HEK293 (cell line): ENCODE results near the gene RASSF8.
A peak's percentile ranks its signal among the peaks of the same experiment; 100 is the strongest.

Experiments
- CTCF ChIA-PET: fragments of 350-600 bp; formaldehyde crosslinking; extraction: SDS; loops from one replicate; lab custom pipeline; 2021; ENCODE audit warnings: antibody characterized with exemption; lab: Yijun Ruan, JAX
- POLR2A ChIA-PET: fragments of 300-600 bp; formaldehyde crosslinking; extraction: SDS; loops from one replicate; lab custom pipeline; 2020; ENCODE audit warnings: antibody characterized with exemption, inconsistent platforms; lab: Yijun Ruan, JAX
- H3K27ac ChIP-seq: fragments of 200-500 bp; sonication (Bioruptor generic); 2 replicates; pipeline ENCODE4 v1.5.1; 2014; ENCODE audit warnings: low read depth, low read length, control low read depth, inconsistent platforms; ENCODE audit errors: extremely low read depth
- H3K36me3 ChIP-seq, 2 experiments: fragments of 200-500 bp in 1 of 2; sonication (Bioruptor generic) in 1 of 2; 1 replicate in 1 of 2; 2 replicates in 1 of 2; pipeline ENCODE4 v1.5.1; 2014 to 2017; ENCODE audit warnings: inconsistent platforms in 2 of 2, low read length in 2 of 2; ENCODE audit not compliant: control insufficient read depth in 2 of 2, insufficient read depth in 1 of 2
- H3K4me1 ChIP-seq: fragments of 200-500 bp; sonication (Bioruptor generic); 2 replicates; pipeline ENCODE4 v1.5.1; 2014; ENCODE audit warnings: mild to moderate bottlenecking, low read length, inconsistent platforms; ENCODE audit not compliant: control insufficient read depth, insufficient read depth
- H3K4me3 ChIP-seq: 2 replicates; pipeline ENCODE4 v1.5.1; 2011; ENCODE audit warnings: low read depth, mild to moderate bottlenecking, control low read depth, low read length, moderate library complexity
- H3K9me3 ChIP-seq: fragments of 200-500 bp; sonication (Bioruptor generic); 2 replicates; pipeline ENCODE4 v1.5.1; 2014; ENCODE audit warnings: low read depth, low read length, inconsistent platforms; ENCODE audit not compliant: control insufficient read depth, insufficient read depth
- HOXC10 ChIP-seq: sonication (generic); formaldehyde crosslinking; IDR thresholded peaks from 2 replicates; pipeline ENCODE4 v1.8.1; 2023; ENCODE audit warnings: mild to moderate bottlenecking, missing genetic modification reagents
- KLF9 ChIP-seq: fragments of 450-650 bp; formaldehyde crosslinking; IDR thresholded peaks from 2 replicates; pipeline ENCODE4 v1.5.1; 2016; ENCODE audit warnings: missing biosample characterization, missing genetic modification characterization, low read depth
- PRDM10 ChIP-seq: fragments of 450-650 bp; formaldehyde crosslinking; IDR thresholded peaks from 2 replicates; pipeline ENCODE4 v1.5.1; 2016; ENCODE audit warnings: missing biosample characterization, missing genetic modification characterization
- PRDM4 ChIP-seq: fragments of 450-650 bp; formaldehyde crosslinking; IDR thresholded peaks from 2 replicates; pipeline ENCODE4 v1.5.1; 2017; ENCODE audit warnings: missing biosample characterization, missing genetic modification characterization
- ZBTB10 ChIP-seq: fragments of 450-650 bp; formaldehyde crosslinking; IDR thresholded peaks from 2 replicates; pipeline ENCODE4 v1.5.1; 2016; ENCODE audit warnings: missing biosample characterization, missing genetic modification characterization
- ZBTB20 ChIP-seq: fragments of 450-650 bp; formaldehyde crosslinking; IDR thresholded peaks from 2 replicates; pipeline ENCODE4 v1.5.1; 2016; ENCODE audit warnings: missing biosample characterization, missing genetic modification characterization
- ZNF114 ChIP-seq: fragments of 450-650 bp; formaldehyde crosslinking; IDR thresholded peaks from 2 replicates; pipeline ENCODE4 v1.5.0; 2017; ENCODE audit warnings: missing biosample characterization, missing genetic modification characterization
- ZNF138 ChIP-seq: fragments of 450-650 bp; formaldehyde crosslinking; IDR thresholded peaks from 2 replicates; pipeline ENCODE4 v1.5.1; 2016; ENCODE audit warnings: missing biosample characterization, missing genetic modification characterization, borderline replicate concordance
- ZNF473 ChIP-seq: fragments of 450-650 bp; formaldehyde crosslinking; IDR thresholded peaks from 2 replicates; pipeline ENCODE4 v1.5.1; 2017; ENCODE audit warnings: missing biosample characterization, missing genetic modification characterization
- ZNF580 ChIP-seq: fragments of 450-650 bp; formaldehyde crosslinking; IDR thresholded peaks from 2 replicates; pipeline ENCODE4 v1.5.1; 2016; ENCODE audit warnings: missing biosample characterization, missing genetic modification characterization
- TF ChIP-seq, protein P1 (sequence below): fragments of 450-650 bp; formaldehyde crosslinking; IDR thresholded peaks from 2 replicates; pipeline ENCODE4 v1.5.1; 2016; ENCODE audit warnings: missing biosample characterization, missing genetic modification characterization
- TF ChIP-seq, protein P2 (sequence below): fragments of 450-650 bp; formaldehyde crosslinking; optimal IDR thresholded peaks from 2 replicates; pipeline ENCODE3; 2016; ENCODE audit warnings: missing biosample characterization, mild to moderate bottlenecking, missing genetic modification characterization
- TF ChIP-seq, protein P3 (sequence below): fragments of 450-650 bp; formaldehyde crosslinking; IDR thresholded peaks from 2 replicates; pipeline ENCODE4 v1.5.1; 2016; ENCODE audit warnings: missing biosample characterization, missing genetic modification characterization
- TF ChIP-seq, protein P4 (sequence below): fragments of 450-650 bp; formaldehyde crosslinking; IDR thresholded peaks from 2 replicates; pipeline ENCODE4; 2016; ENCODE audit warnings: missing biosample characterization, missing genetic modification characterization

Gene RASSF8

GRCh38 chr12:26123482-26123980 lies 165.0 kb downstream of the RASSF8 start:
- Histone ChIP-seq H3K4me3 (no peak overlapping the region), H3K9me3 (no peaks in the 10 kb centered on the region), H3K4me1 (peaks cover 9% of the 10 kb centered on the region), H3K27ac (peak overlapping the region; percentile 86; the same call in 1 of the 2 replicates), H3K36me3 (no peaks in the 10 kb centered on the region)
- ChIA-PET POLR2A (interaction anchor here (1.2 to 2.2 kb wide), 3 partner anchors 9 to 175 kb away, joined by 3 to 8 read pairs (median 3); no protein-coding TSS in a partner anchor), CTCF (interaction anchor here (0.7 to 2.3 kb wide), 5 partner anchors 26 to 712 kb away, joined by 3 to 11 read pairs (median 3); no protein-coding TSS in a partner anchor)
- no peak for TF ChIP-seq ZNF473 (tag by site-specific recombination)
- no peak for TF ChIP-seq ZNF138 (tag by site-specific recombination)
- TF ChIP-seq, protein P1, sequence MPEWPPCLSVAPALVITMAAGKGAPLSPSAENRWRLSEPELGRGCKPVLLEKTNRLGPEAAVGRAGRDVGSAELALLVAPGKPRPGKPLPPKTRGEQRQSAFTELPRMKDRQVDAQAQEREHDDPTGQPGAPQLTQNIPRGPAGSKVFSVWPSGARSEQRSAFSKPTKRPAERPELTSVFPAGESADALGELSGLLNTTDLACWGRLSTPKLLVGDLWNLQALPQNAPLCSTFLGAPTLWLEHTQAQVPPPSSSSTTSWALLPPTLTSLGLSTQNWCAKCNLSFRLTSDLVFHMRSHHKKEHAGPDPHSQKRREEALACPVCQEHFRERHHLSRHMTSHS = no peak
- TF ChIP-seq ZNF114 (tag by site-specific recombination) = no peak
- peak; percentile 66 for TF ChIP-seq PRDM4 (tag by site-specific recombination)
- TF ChIP-seq, protein P2, sequence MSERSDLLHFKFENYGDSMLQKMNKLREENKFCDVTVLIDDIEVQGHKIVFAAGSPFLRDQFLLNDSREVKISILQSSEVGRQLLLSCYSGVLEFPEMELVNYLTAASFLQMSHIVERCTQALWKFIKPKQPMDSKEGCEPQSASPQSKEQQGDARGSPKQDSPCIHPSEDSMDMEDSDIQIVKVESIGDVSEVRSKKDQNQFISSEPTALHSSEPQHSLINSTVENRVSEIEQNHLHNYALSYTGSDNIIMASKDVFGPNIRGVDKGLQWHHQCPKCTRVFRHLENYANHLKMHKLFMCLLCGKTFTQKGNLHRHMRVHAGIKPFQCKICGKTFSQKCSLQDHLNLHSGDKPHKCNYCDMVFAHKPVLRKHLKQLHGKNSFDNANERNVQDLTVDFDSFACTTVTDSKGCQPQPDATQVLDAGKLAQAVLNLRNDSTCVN = no peak
- TF ChIP-seq, protein P3, sequence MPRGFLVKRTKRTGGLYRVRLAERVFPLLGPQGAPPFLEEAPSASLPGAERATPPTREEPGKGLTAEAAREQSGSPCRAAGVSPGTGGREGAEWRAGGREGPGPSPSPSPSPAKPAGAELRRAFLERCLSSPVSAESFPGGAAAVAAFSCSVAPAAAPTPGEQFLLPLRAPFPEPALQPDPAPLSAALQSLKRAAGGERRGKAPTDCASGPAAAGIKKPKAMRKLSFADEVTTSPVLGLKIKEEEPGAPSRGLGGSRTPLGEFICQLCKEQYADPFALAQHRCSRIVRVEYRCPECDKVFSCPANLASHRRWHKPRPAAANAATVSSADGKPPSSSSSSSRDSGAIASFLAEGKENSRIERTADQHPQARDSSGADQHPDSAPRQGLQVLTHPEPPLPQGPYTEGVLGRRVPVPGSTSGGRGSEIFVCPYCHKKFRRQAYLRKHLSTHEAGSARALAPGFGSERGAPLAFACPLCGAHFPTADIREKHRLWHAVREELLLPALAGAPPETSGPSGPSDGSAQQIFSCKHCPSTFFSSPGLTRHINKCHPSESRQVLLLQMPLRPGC = no peak
- no peak for TF ChIP-seq ZBTB10 (tag by site-specific recombination)
- 0 out of 2 replicates have a peak, but pooled peaks have one; percentile 37 for TF ChIP-seq ZBTB20 (tag by site-specific recombination)
- TF ChIP-seq, protein P4, sequence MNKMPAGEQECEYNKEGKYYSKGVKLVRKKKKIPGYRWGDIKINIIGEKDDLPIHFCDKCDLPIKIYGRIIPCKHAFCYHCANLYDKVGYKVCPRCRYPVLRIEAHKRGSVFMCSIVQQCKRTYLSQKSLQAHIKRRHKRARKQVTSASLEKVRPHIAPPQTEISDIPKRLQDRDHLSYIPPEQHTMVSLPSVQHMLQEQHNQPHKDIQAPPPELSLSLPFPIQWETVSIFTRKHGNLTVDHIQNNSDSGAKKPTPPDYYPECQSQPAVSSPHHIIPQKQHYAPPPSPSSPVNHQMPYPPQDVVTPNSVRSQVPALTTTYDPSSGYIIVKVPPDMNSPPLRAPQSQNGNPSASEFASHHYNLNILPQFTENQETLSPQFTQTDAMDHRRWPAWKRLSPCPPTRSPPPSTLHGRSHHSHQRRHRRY (tag by site-specific recombination) = no peak
- 0 out of 2 replicates have a peak, but pooled peaks have one; percentile 1 for TF ChIP-seq PRDM10 (tag by site-specific recombination)
- TF ChIP-seq ZNF580 (tag by site-specific recombination) = no peak
- TF ChIP-seq HOXC10 (CRISPR knock-in tag) = no peak
- TF ChIP-seq KLF9 (tag by site-specific recombination) = no peak
